Endothelial cell of umbilical vein (primary cell): ENCODE results near the gene PSAPL1. TPM values are rescaled to one million over a fixed set of nuclear protein-coding genes. Genes with fewer than 3 reads are reported as not detected.

Experiments used
- BruUV-seq: library from RNA; stranded (reverse); fragments of 400-500 nt; replicated peaks from 2 replicates; lab custom pipeline; 2021; lab: Mats Ljungman, UMichigan
- CTCF ChIA-PET: fragments of 300-600, 350-600 bp; sonication (Branson Sonifier 250); formaldehyde crosslinking; loops from one replicate; lab custom pipeline; 2021; ENCODE audit warnings: antibody characterized with exemption, inconsistent platforms; lab: Charles Lee
- POLR2A ChIA-PET: fragments of 300-600, 350-600 bp; sonication (Branson Sonifier 250); formaldehyde crosslinking; loops from one replicate; lab custom pipeline; 2021; ENCODE audit warnings: antibody characterized with exemption, inconsistent platforms; lab: Charles Lee
- DNase-seq: peaks from one replicate; pipeline ENCODE4 v3.0.0-alpha.2; 2011; ENCODE audit warnings: low read depth, low spot score
- FAIRE-seq: peaks from 2 replicates; lab custom pipeline; 2011; peaks lifted over from hg19 to GRCh38; lab: Jason Lieb, UNC
- H2AFZ ChIP-seq: 2 replicates; pipeline ENCODE4 v1.6.0; 2012; ENCODE audit warnings: low read depth, low read length, control low read depth, inconsistent platforms
- H3K27ac ChIP-seq: 2 replicates; pipeline ENCODE4 v1.5.1; 2011; ENCODE audit warnings: low read depth, mild to moderate bottlenecking, control low read depth, low read length, moderate library complexity; ENCODE audit not compliant: insufficient read depth
- H3K27me3 ChIP-seq, 2 experiments: 2 replicates each; pipeline versions ENCODE4 v1.6.0 to v1.6.1; 2011; ENCODE audit warnings: low read length in 2 of 2, mixed read lengths in 1 of 2; ENCODE audit not compliant: control insufficient read depth in 2 of 2, insufficient read depth in 2 of 2
- H3K36me3 ChIP-seq, 2 experiments: 2 replicates in 1 of 2; 3 replicates in 1 of 2; pipeline ENCODE4 v1.5.1; 2011; ENCODE audit warnings: low read length in 2 of 2, mild to moderate bottlenecking in 1 of 2, moderate library complexity in 1 of 2; ENCODE audit not compliant: control insufficient read depth in 2 of 2, insufficient read depth in 2 of 2; ENCODE audit errors: extremely low read depth in 1 of 2
- H3K4me1 ChIP-seq: 3 replicates; pipeline ENCODE4 v1.5.1; 2011; ENCODE audit warnings: mild to moderate bottlenecking, low read length; ENCODE audit not compliant: control insufficient read depth, insufficient read depth; ENCODE audit errors: extremely low read depth
- H3K4me2 ChIP-seq: 2 replicates; pipeline ENCODE4 v1.6.1; 2011; ENCODE audit warnings: low read length, control low read depth, mixed read lengths; ENCODE audit not compliant: insufficient read depth
- H3K4me3 ChIP-seq, 3 experiments: fragments of 200-600 bp in 1 of 3; sonication (generic), shearing (Covaris generic) in 1 of 3; replicated peaks in 1 of 3; 2 replicates each; pipeline ENCODE4 v1.5.1; 2011 to 2016; ENCODE audit warnings: control low read depth in 3 of 3, low read length in 3 of 3, mild to moderate bottlenecking in 2 of 3, inconsistent platforms in 1 of 3, low read depth in 1 of 3, moderate library complexity in 1 of 3; ENCODE audit not compliant: insufficient read depth in 1 of 3
- H3K79me2 ChIP-seq: 2 replicates; pipeline ENCODE4 v1.6.0; 2012; ENCODE audit warnings: low read length, inconsistent platforms; ENCODE audit not compliant: control insufficient read depth, insufficient read depth
- H3K9ac ChIP-seq: replicated peaks from 2 replicates; pipeline ENCODE3; 2011; ENCODE audit warnings: low read length, control low read depth; ENCODE audit not compliant: insufficient read depth; ENCODE audit errors: extremely low read depth
- H3K9me1 ChIP-seq: replicated peaks from 3 replicates; pipeline ENCODE4 v1.6.0; 2011; ENCODE audit warnings: mild to moderate bottlenecking, low read length; ENCODE audit not compliant: control insufficient read depth, insufficient read depth; ENCODE audit errors: extremely low read depth
- H3K9me3 ChIP-seq: replicated peaks from 2 replicates; pipeline ENCODE4 v1.5.1; 2012; ENCODE audit warnings: low read length, inconsistent platforms; ENCODE audit not compliant: control insufficient read depth, insufficient read depth
- H4K20me1 ChIP-seq: replicated peaks from 2 replicates; pipeline ENCODE3; 2011; ENCODE audit warnings: mild to moderate bottlenecking, low read length; ENCODE audit not compliant: control insufficient read depth, insufficient read depth; ENCODE audit errors: extremely low read depth
- CTCF ChIP-seq, 2 donors: IDR thresholded peaks; 1 replicate in 1 of 2; 2 replicates in 1 of 2; pipeline ENCODE4 v1.5.1; 2011; ENCODE audit warnings: low read length in 2 of 2, mild to moderate bottlenecking in 2 of 2, moderate library complexity in 2 of 2, control low read depth in 1 of 2, inconsistent platforms in 1 of 2, low read depth in 1 of 2; ENCODE audit not compliant: insufficient read depth in 1 of 2; ENCODE audit errors: extremely low read depth in 1 of 2
- EZH2 ChIP-seq: IDR thresholded peaks from 2 replicates; pipeline ENCODE4 v1.6.1; 2012; ENCODE audit warnings: borderline replicate concordance, low read depth, mild to moderate bottlenecking, moderate library complexity, low read length, inconsistent platforms; ENCODE audit not compliant: severe bottlenecking
- FOS ChIP-seq: IDR thresholded peaks from 2 replicates; pipeline ENCODE4 v1.6.1; 2011; ENCODE audit warnings: mild to moderate bottlenecking, low read length, moderate library complexity, borderline replicate concordance; ENCODE audit not compliant: insufficient read depth
- GATA2 ChIP-seq: IDR thresholded peaks from 2 replicates; pipeline ENCODE4 v1.7.0; 2011; ENCODE audit warnings: low read depth, mild to moderate bottlenecking, moderate library complexity, mixed read lengths, low read length; ENCODE audit not compliant: insufficient read length, insufficient read depth
- JUN ChIP-seq: IDR thresholded peaks from 2 replicates; pipeline ENCODE4 v1.6.1; 2011; ENCODE audit warnings: borderline replicate concordance, low read depth; ENCODE audit not compliant: insufficient read length, insufficient read depth
- MAX ChIP-seq: IDR thresholded peaks from 2 replicates; pipeline ENCODE4 v1.6.1; 2011; ENCODE audit not compliant: insufficient read depth, insufficient read length
- MYC ChIP-seq: IDR thresholded peaks from one replicate; pipeline ENCODE4 v1.6.1; 2011; ENCODE audit warnings: mild to moderate bottlenecking, low read depth, low read length
- POLR2A ChIP-seq: IDR thresholded peaks from 2 replicates; pipeline ENCODE4 v1.6.1; 2012; ENCODE audit warnings: low read depth, mild to moderate bottlenecking, control low read depth, low read length
- POLR2AphosphoS5 ChIP-seq: IDR thresholded peaks from 2 replicates; pipeline ENCODE4 v1.6.1; 2012; ENCODE audit warnings: low read depth, mild to moderate bottlenecking, control low read depth, low read length, moderate library complexity; ENCODE audit not compliant: insufficient read depth
- dilution Hi-C: fragments of 300-500 bp; cut with MboI; formaldehyde crosslinking; loops from one replicate; pipeline ENCODE4 v1.15.0; 2019; ENCODE audit warnings: low sequenced_read_pairs; ENCODE audit not compliant: extremely low pct_ligation_motif_present
- intact Hi-C: fragments of 100-400 bp; cut with micrococcal nuclease; formaldehyde crosslinking; loops from one replicate; pipeline ENCODE4 v1.10.0; 2022
- polyA plus RNA-seq, 4 experiments: library from polyadenylated mRNA; depleted of rRNA in 3 of 4; stranded (reverse) in 3 of 4; unstranded in 1 of 4; fragments of >200 nt; gene quantifications; 2 replicates each; pipeline versions ENCODE4 v1.2.1 to v1.2.3, GENCODE V29; 2011 to 2012; ENCODE audit warnings: missing spikeins in 1 of 4
- total RNA-seq: library from RNA; stranded (reverse); gene quantifications from 2 replicates; pipeline ENCODE4 v1.2.3, GENCODE V29; 2021

Gene PSAPL1
- total and polyA plus RNA-seq, 2 donors (not counting 3 experiments of a cell fraction or from before 2014, with no cell fraction given): not detected

- Histone ChIP-seq H3K27me3 (no peaks in the 10 kb centered on the region), H3K9ac (no peak overlapping the region), H2AFZ (no peak overlapping the region), H3K4me1 (no peaks in the 10 kb centered on the region), H3K79me2 (no peaks in the 10 kb centered on the region), H3K9me3 (no peaks in the 10 kb centered on the region), H3K4me2 (no peak overlapping the region), H4K20me1 (no peaks in the 10 kb centered on the region), H3K9me1 (no peaks in the 10 kb centered on the region), H3K36me3 (no peaks in the 10 kb centered on the region), H3K27ac (no peak overlapping the region), H3K4me3 (no peak overlapping the region)
- intact Hi-C loops: no loop called here
- TF ChIP-seq MAX (no peak), JUN (no peak), GATA2 (no peak), POLR2A (no peak), MYC (no peak), POLR2AphosphoS5 (no peak), EZH2 (no peak), CTCF (IDR thresholded peaks at IDR 0.05; ENCODE audit: extremely low read depth in 1 of 2, insufficient read depth in 1 of 2, low read depth in 1 of 2, low read length in 2 of 2) (no peak), FOS (no peak)
- no TSS peak for BruUV-seq
- dilution Hi-C loops: no loop called here
- FAIRE-seq (no peak), DNase-seq (no peak)
- ChIA-PET POLR2A (no interaction called here), CTCF (no interaction called here)
Observed at GRCh38 chr4:7431696-7432530, 2.8 kb downstream of the PSAPL1 start.
